Measurements from ENCODE around the gene LHX8. TPM values are rescaled to one million over a fixed set of nuclear protein-coding genes. Genes with fewer than 3 reads are reported as not detected.
"Not testable (repeated sequence)": the region's sequence is repeated elsewhere in the genome, so short reads cannot be mapped to it uniquely, and the experiment has no call there.

The LHX8 gene
- not detected in 2 replicates for total RNA-seq

GRCh38 chr1:75133750-75134646, at the start of gene LHX8:
Gene LHX8 (plus strand): TSS chr1:75134388. CDS start chr1:75136615, 2,227 bp downstream.
- DNase-seq, result no peak

GRCh38 chr1:75085931-75086330, 48.3 kb upstream of the LHX8 start:
- DNase-seq, result no peak

GRCh38 chr1:75087278-75087677, 46.9 kb upstream of the LHX8 start:
- no peak for DNase-seq

GRCh38 chr1:75092141-75092540, 42.0 kb upstream of the LHX8 start:
- no peak for DNase-seq

- no peak for DNase-seq
Measured at GRCh38 chr1:75097654-75098053, 36.5 kb upstream of the LHX8 start.

- no peak for DNase-seq
Measured at GRCh38 chr1:75099581-75099980, 34.6 kb upstream of the LHX8 start.

- no peak for DNase-seq
Measured at GRCh38 chr1:75100481-75101092, 33.6 kb upstream of the LHX8 start.

GRCh38 chr1:75112362-75112951, 21.7 kb upstream of the LHX8 start:
- DNase-seq, result not testable (repeated sequence)

GRCh38 chr1:75115654-75116053, 18.5 kb upstream of the LHX8 start:
- DNase-seq, result no peak

GRCh38 chr1:75123756-75124155, 10.4 kb upstream of the LHX8 start:
- no peak for DNase-seq

- DNase-seq, result no peak
Measured at GRCh38 chr1:75124510-75124909, 9.7 kb upstream of the LHX8 start.

- no peak for DNase-seq
Measured at GRCh38 chr1:75125161-75125726, 8.9 kb upstream of the LHX8 start.

- DNase-seq, result no peak
Measured at GRCh38 chr1:75126611-75127101, 7.5 kb upstream of the LHX8 start.

- DNase-seq, result no peak
Measured at GRCh38 chr1:75127916-75128717, 6.1 kb upstream of the LHX8 start.

GRCh38 chr1:75129660-75129982, 4.6 kb upstream of the LHX8 start:
- DNase-seq, result no peak

- DNase-seq, result no peak
Measured at GRCh38 chr1:75129983-75130789, 4.0 kb upstream of the LHX8 start.

- DNase-seq, result no peak
Measured at GRCh38 chr1:75130865-75131564, 3.2 kb upstream of the LHX8 start.

- DNase-seq, result no peak
Measured at GRCh38 chr1:75131565-75132241, 2.5 kb upstream of the LHX8 start.

GRCh38 chr1:75132242-75132811, 1.9 kb upstream of the LHX8 start:
- no peak for DNase-seq

Measured in dermis blood vessel endothelial cell (primary cell).